HTR-8/SVneo (cell line): ENCODE data around the gene KLHL25.

Source experiments
- DNase-seq: peaks from one replicate; pipeline ENCODE4 v3.0.0; 2011; ENCODE audit warnings: low spot score, mixed read lengths; ENCODE audit not compliant: insufficient read length
- FAIRE-seq: peaks from 2 replicates; lab custom pipeline; 2011; peaks lifted over from hg19 to GRCh38; lab: Jason Lieb, UNC

Gene KLHL25

GRCh38 chr15:85726454-85726853 lies 68.3 kb downstream of the KLHL25 start:
- no peak for FAIRE-seq
- no peak for DNase-seq

- no peak for FAIRE-seq
- no peak for DNase-seq
Measured at GRCh38 chr15:85725564-85725963, 69.2 kb downstream of the KLHL25 start.

GRCh38 chr15:85725019-85725418 lies 69.7 kb downstream of the KLHL25 start:
- FAIRE-seq (no peak), DNase-seq (no peak)

- FAIRE-seq (no peak), DNase-seq (no peak)
Measured at GRCh38 chr15:85723960-85724945, 70.5 kb downstream of the KLHL25 start.

GRCh38 chr15:85722374-85723152 lies 72.2 kb downstream of the KLHL25 start:
- no peak for DNase-seq
- FAIRE-seq = no peak

GRCh38 chr15:85718981-85719380 lies 75.7 kb downstream of the KLHL25 start:
- FAIRE-seq = no peak
- no peak for DNase-seq

- no peak for DNase-seq
- FAIRE-seq = no peak
Measured at GRCh38 chr15:85718271-85718971, 76.3 kb downstream of the KLHL25 start.

- peak; percentile 54 for FAIRE-seq
- DNase-seq = no peak
Measured at GRCh38 chr15:85717212-85717611, 77.5 kb downstream of the KLHL25 start.

GRCh38 chr15:85716261-85716660 lies 78.5 kb downstream of the KLHL25 start:
- DNase-seq (no peak), FAIRE-seq (no peak)

GRCh38 chr15:85711580-85712192 lies 83.0 kb downstream of the KLHL25 start:
- FAIRE-seq = no peak
- DNase-seq = no peak

GRCh38 chr15:85710340-85710842 lies 84.3 kb downstream of the KLHL25 start:
- FAIRE-seq = no peak
- DNase-seq = no peak
